ENCODE results near the gene ASMTL.
"Not testable (repeated sequence)": the region's sequence is repeated elsewhere in the genome, so short reads cannot be mapped to it uniquely, and the experiment has no call there.

ASMTL gene

DNA sequence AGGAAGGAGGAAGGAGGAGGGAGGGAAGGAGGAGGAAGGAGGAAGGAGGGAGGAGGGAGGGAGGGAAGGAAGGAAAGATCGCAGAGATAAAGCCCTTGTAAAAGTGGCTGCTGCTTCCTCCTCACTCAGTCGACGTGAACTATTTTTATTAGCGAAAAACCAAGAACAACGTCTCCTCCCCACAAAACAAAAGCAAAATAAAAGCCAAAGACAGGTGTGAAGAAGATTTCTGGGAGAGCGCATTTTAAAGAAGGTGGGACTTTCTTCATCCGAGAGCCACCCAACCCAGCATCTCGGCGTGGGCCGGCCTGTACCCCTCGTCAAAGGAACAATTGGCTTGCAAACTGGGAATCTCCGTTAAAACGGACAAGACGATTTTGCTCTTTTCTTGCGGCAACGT lies 40.7 kb upstream of the ASMTL start (continued):
- TF ChIP-seq, protein P1, sequence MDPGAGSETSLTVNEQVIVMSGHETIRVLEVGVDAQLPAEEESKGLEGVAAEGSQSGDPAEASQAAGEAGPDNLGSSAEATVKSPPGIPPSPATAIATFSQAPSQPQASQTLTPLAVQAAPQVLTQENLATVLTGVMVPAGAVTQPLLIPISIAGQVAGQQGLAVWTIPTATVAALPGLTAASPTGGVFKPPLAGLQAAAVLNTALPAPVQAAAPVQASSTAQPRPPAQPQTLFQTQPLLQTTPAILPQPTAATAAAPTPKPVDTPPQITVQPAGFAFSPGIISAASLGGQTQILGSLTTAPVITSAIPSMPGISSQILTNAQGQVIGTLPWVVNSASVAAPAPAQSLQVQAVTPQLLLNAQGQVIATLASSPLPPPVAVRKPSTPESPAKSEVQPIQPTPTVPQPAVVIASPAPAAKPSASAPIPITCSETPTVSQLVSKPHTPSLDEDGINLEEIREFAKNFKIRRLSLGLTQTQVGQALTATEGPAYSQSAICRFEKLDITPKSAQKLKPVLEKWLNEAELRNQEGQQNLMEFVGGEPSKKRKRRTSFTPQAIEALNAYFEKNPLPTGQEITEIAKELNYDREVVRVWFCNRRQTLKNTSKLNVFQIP (CRISPR knock-in tag; IDR thresholded peaks at IDR 0.05; ENCODE audit: borderline replicate concordance, low read depth), result no peak
- no peak for TF ChIP-seq PPARA (CRISPR knock-in tag; IDR thresholded peaks at IDR 0.05; ENCODE audit: borderline replicate concordance)

DNA sequence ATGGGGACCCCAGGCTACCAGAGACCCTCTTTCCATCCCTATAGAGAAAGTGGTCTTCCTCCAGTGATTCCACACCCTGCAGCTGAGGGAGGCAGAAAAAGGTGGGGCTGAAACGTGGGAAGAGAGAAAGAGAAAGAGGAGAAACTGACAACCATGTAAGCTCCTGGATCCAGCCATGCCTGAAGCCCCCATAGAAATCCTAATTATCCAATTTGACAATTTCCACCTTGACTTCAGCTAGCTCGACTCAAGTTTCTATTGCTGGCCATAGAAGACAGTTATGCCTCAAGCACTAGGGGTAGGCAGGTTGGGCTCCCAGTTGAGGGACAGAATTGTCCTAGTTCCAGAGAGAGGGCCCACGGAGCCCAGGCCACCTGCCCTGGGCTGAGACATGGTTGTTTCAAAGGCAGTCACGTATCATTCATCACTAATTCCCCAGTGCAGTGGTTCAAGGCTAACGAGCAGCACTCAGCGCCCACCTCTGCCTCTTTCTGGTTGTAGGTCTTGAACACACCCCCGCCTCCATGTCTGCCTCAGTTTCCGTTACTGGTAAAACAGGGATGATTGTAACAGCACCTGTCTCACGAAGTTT lies 39.8 kb upstream of the ASMTL start:
- TF ChIP-seq OSR1 (CRISPR knock-in tag; IDR thresholded peaks at IDR 0.05) (no peak), PATZ1 (CRISPR knock-in tag; IDR thresholded peaks at IDR 0.05; ENCODE audit: borderline replicate concordance) (no peak), ZC3H10 (CRISPR knock-in tag; IDR thresholded peaks at IDR 0.05) (no peak), ZFP3 (CRISPR knock-in tag; IDR thresholded peaks at IDR 0.05) (no peak), ARNTL (CRISPR knock-in tag; IDR thresholded peaks at IDR 0.05; ENCODE audit: borderline replicate concordance, low read depth) (no peak), TOX (CRISPR knock-in tag; IDR thresholded peaks at IDR 0.05; ENCODE audit: borderline replicate concordance) (no peak), ZFP30 (CRISPR knock-in tag; IDR thresholded peaks at IDR 0.05) (no peak), BACH2 (CRISPR knock-in tag; IDR thresholded peaks at IDR 0.05; ENCODE audit: borderline replicate concordance) (no peak), GLIS3 (CRISPR knock-in tag; IDR thresholded peaks at IDR 0.05) (no peak), ZNF8 (CRISPR knock-in tag; IDR thresholded peaks at IDR 0.05) (no peak)
- no peak for ATAC-seq

DNA sequence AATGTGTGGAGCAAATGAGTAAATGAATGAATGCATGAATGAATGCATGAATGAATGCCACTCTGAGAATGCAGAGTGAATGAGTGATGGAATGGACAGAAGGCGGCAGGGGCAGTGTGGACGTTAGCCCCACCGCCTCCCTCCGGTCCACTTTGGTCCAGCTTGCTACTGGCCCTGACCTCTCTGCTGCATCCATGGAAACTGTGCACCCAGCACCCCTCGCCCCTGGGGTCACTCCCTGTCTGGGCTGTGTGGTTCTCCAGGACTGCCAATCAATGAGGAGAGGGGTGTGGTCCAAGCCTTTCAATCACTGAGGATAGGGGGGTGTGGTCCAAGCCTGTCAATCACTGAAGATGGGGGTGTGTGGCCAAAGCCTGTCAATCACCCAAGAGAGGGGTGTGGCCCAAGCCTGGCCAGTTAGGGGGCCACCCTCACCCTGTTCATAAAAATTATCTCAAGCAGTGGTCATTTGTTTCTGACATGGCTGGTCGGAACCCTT lies 39.2 kb upstream of the ASMTL start:
- TF ChIP-seq PPARA (CRISPR knock-in tag; IDR thresholded peaks at IDR 0.05; ENCODE audit: borderline replicate concordance), result no peak
- TF ChIP-seq ZFP30 (CRISPR knock-in tag; IDR thresholded peaks at IDR 0.05), result no peak
- TF ChIP-seq CREB5 (CRISPR knock-in tag; IDR thresholded peaks at IDR 0.05; ENCODE audit: low read depth), result no peak
- no peak for TF ChIP-seq TCF4 (CRISPR knock-in tag; IDR thresholded peaks at IDR 0.05; ENCODE audit: borderline replicate concordance)
- no peak for TF ChIP-seq BACH2 (CRISPR knock-in tag; IDR thresholded peaks at IDR 0.05; ENCODE audit: borderline replicate concordance)
- no peak for TF ChIP-seq SNAI2 (CRISPR knock-in tag; IDR thresholded peaks at IDR 0.05)
- no peak for TF ChIP-seq RARB (CRISPR knock-in tag; IDR thresholded peaks at IDR 0.05)
- TF ChIP-seq TSHZ2 (CRISPR knock-in tag; IDR thresholded peaks at IDR 0.05), result no peak
- no peak for TF ChIP-seq ZC3H10 (CRISPR knock-in tag; IDR thresholded peaks at IDR 0.05)
- TF ChIP-seq ZNF8 (CRISPR knock-in tag; IDR thresholded peaks at IDR 0.05), result no peak
- no peak for TF ChIP-seq ESRRG (CRISPR knock-in tag; IDR thresholded peaks at IDR 0.05)
- TF ChIP-seq PATZ1 (CRISPR knock-in tag; IDR thresholded peaks at IDR 0.05; ENCODE audit: borderline replicate concordance), result no peak
- no peak for TF ChIP-seq ZNF565 (CRISPR knock-in tag; conservative IDR thresholded peaks at IDR 0.05; ENCODE audit: low read depth)
- TF ChIP-seq, protein P1 (CRISPR knock-in tag; IDR thresholded peaks at IDR 0.05; ENCODE audit: borderline replicate concordance, low read depth), result no peak
- ATAC-seq, result peak; percentile 51

- ATAC-seq, result not testable (repeated sequence)
These were observed 38.5 kb upstream of the ASMTL start for GRCh38 chrX:1491248-1491647.

- ATAC-seq, result not testable (repeated sequence)
These were observed 38.0 kb upstream of the ASMTL start for GRCh38 chrX:1490723-1491122.

GRCh38 chrX:1489354-1489753 lies 36.6 kb upstream of the ASMTL start:
- ATAC-seq, result not testable (repeated sequence)
